Chondrocyte (in vitro differentiated cells): ENCODE results near the gene CDIPT. TPM values are rescaled to one million over a fixed set of nuclear protein-coding genes. Genes with fewer than 3 reads are reported as not detected.

ENCODE experiments used
- DNase-seq: peaks from one replicate; pipeline ENCODE4 v3.0.0; 2021; ENCODE audit warnings: mixed read lengths, low spot score
- H3K27ac Mint-ChIP-seq: one replicate; pipeline ENCODE4 v1.8.0; 2021; ENCODE audit warnings: mild to moderate bottlenecking, moderate library complexity, mixed read lengths; ENCODE audit not compliant: unreplicated experiment
- H3K27me3 Mint-ChIP-seq: 2 replicates; pipeline ENCODE4 v1.8.0; 2021; ENCODE audit warnings: low read depth, mixed read lengths
- H3K36me3 Mint-ChIP-seq: 2 replicates; pipeline ENCODE4 v1.8.0; 2021; ENCODE audit warnings: low read depth, mixed read lengths
- H3K4me1 Mint-ChIP-seq: 2 replicates; pipeline ENCODE4 v1.8.0; 2021; ENCODE audit warnings: low read depth, mild to moderate bottlenecking, mixed read lengths
- H3K4me3 Mint-ChIP-seq: one replicate; pipeline ENCODE4 v1.8.0; 2021; ENCODE audit warnings: mild to moderate bottlenecking, moderate library complexity, mixed read lengths; ENCODE audit not compliant: unreplicated experiment
- H3K9me3 Mint-ChIP-seq: 2 replicates; pipeline ENCODE4 v1.8.0; 2021; ENCODE audit warnings: low read depth, mixed read lengths
- total RNA-seq: library from RNA; stranded (reverse); gene quantifications from 3 replicates; pipeline ENCODE4 v1.2.1, GENCODE V29; 2021
- TF ChIP-seq, protein P1 (sequence below): fragments of 200-600 bp; sonication (generic); IDR thresholded peaks from 2 replicates; pipeline ENCODE4 v1.5.0; 2021; ENCODE audit warnings: antibody characterized with exemption, mild to moderate bottlenecking, moderate library complexity

Gene CDIPT
- total RNA-seq, 1 donor from 2014 or later, result 79.7 TPM

DNA sequence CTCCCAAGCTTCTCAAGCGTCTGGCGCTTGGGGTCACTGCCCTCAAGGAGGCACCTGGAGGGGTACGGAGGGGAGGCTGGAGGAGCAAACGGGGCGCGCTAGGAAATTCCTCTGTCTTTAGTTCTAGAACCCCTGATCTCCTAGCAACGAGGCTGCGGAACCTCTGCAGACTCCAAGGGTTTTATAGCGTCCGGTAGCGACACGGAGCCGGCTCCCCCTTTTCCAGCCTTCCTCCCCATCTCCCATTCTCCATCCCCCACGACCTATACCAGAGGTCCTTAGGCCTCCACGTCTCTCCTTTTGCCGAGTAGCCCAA, 601 bp upstream of the CDIPT start:
- DNase-seq, result no peak
- Mint-ChIP-seq H3K27ac (peak overlapping the region; percentile 99), H3K4me3 (peak overlapping the region; percentile 99), H3K27me3 (no peaks in the 10 kb centered on the region), H3K36me3 (peaks cover 9% of the 10 kb centered on the region), H3K4me1 (peaks cover 19% of the 10 kb centered on the region), H3K9me3 (no peaks in the 10 kb centered on the region)
- TF ChIP-seq, protein P1, sequence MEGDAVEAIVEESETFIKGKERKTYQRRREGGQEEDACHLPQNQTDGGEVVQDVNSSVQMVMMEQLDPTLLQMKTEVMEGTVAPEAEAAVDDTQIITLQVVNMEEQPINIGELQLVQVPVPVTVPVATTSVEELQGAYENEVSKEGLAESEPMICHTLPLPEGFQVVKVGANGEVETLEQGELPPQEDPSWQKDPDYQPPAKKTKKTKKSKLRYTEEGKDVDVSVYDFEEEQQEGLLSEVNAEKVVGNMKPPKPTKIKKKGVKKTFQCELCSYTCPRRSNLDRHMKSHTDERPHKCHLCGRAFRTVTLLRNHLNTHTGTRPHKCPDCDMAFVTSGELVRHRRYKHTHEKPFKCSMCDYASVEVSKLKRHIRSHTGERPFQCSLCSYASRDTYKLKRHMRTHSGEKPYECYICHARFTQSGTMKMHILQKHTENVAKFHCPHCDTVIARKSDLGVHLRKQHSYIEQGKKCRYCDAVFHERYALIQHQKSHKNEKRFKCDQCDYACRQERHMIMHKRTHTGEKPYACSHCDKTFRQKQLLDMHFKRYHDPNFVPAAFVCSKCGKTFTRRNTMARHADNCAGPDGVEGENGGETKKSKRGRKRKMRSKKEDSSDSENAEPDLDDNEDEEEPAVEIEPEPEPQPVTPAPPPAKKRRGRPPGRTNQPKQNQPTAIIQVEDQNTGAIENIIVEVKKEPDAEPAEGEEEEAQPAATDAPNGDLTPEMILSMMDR, result peak; percentile 38

DNA sequence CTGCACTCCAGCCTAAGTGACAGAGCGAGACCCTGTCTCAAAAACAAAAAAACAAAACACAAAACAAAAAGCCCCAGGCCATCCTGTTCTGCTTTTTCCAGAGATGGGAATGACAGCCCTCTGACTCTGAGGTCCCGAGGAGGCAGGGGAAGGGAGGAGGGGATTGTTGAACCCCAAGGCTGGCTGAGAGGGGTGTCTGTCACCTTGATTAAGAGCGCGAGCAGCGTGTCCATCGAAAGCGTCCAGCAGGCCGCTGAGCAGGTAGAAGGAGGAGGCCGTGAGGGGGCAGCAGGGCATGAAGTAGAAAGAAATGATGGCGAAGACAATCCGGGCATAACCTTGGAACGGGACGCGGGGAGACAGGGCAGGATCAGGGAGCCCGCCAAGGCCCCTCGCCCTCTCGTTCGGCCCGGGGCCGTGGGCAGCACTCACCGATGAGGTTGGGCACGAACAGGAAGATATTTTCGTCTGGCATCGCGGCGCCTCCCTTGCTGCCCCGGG, 593 bp downstream of the CDIPT start:
- Mint-ChIP-seq H3K4me1 (peaks cover 22% of the 10 kb centered on the region), H3K36me3 (peaks cover 13% of the 10 kb centered on the region), H3K4me3 (peak overlapping the region; percentile 99), H3K9me3 (no peaks in the 10 kb centered on the region), H3K27me3 (no peaks in the 10 kb centered on the region), H3K27ac (peak overlapping the region; percentile 86)
- DNase-seq, result no peak
- TF ChIP-seq, protein P1, result peak; percentile 61

DNA sequence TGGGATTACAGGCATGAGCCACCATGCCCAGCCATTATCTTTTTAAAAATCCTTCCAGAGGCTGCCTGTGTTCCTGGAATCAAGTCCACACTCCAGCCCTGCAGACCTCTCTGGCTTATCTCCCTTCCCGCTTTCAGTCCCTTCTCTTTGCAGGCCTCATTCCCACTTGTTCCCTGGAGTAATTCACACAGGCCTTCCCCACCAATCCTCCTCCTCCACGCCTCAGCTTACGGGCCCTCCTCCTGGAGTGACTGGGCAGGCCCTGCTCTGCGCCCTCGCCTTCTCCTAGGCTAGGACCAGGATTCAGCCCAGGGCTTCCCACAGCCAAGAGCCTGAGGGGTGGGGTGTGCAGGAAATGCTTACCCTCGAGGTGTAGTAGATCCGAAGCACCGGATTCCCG, 2.8 kb downstream of the CDIPT start:
- no peak overlapping the region for H3K27ac Mint-ChIP-seq
- no peaks in the 10 kb centered on the region for H3K9me3 Mint-ChIP-seq
- peaks cover 22% of the 10 kb centered on the region for H3K4me1 Mint-ChIP-seq
- H3K36me3 Mint-ChIP-seq, result peaks cover 13% of the 10 kb centered on the region
- H3K27me3 Mint-ChIP-seq, result no peaks in the 10 kb centered on the region
- no peak for DNase-seq
- no peak overlapping the region for H3K4me3 Mint-ChIP-seq
- TF ChIP-seq, protein P1, result no peak

DNA sequence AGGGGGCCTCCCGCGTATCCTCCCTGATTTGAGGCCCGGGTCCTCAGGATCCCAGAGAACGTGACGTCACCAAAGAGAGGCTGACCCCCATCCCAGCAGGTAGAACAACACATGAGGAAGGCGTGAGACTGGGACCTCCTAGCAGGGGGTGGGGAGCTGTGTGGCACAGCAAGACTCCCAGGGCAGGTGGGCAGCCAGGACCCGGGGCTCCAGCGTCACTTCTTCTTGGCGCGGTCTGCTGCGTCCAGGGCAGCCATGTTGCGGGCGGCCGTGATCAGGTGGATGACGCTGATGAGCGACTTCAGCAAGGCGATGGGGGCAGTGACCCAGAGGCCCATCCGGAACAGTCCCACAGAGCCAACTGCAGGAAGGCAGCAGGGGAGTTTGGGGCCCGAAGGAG, 4.1 kb downstream of the CDIPT start:
- Mint-ChIP-seq H3K27me3 (no peaks in the 10 kb centered on the region), H3K4me3 (no peak overlapping the region), H3K4me1 (peaks cover 22% of the 10 kb centered on the region), H3K9me3 (no peaks in the 10 kb centered on the region), H3K27ac (no peak overlapping the region), H3K36me3 (peaks cover 13% of the 10 kb centered on the region)
- TF ChIP-seq, protein P1, result no peak
- DNase-seq, result no peak

DNA sequence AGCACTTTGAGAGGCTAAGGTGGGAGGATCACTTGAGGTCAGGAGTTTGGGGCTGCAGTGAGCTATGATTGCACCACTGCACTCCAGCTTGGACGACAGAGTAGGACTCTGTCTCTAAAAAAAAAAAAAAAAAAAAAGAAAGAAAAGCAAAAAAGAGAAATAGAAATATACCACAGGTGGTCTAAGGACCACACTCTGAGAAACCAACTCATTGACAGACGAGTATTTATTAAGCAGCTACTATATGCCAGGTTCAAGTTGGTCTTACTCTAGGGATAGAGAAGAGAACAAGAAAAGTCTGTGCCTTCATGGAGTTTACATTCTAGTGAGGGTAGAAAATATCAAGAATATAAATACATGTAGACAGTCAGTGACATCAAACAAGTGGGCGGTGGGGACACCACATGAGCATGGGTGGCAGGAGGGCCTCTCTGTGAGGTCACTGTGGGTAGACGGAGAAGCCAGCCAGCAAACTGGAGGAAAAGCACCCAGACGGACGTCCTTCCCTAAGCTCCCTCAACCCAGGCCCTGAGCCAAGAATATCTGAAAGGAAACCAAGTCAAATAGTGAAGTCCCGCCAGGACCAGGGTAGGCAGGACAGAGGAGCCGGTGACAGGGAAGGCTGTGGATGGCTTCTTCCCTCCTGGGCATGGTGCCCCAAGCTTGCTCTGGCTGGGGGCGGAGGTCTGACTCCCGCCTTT, 4.7 kb downstream of the CDIPT start:
- Mint-ChIP-seq H3K4me3 (no peak overlapping the region), H3K27ac (no peak overlapping the region), H3K4me1 (peaks cover 20% of the 10 kb centered on the region), H3K9me3 (no peaks in the 10 kb centered on the region), H3K27me3 (no peaks in the 10 kb centered on the region), H3K36me3 (peaks cover 13% of the 10 kb centered on the region)
- DNase-seq, result no peak
- TF ChIP-seq, protein P1, result no peak
